Mucosa of stomach (tissue), 1 donor: Measurements from ENCODE around the gene C10orf67.

Experiments
- H3K27me3 ChIP-seq: one replicate; pipeline ENCODE4 v1.7.0; 2013; ENCODE audit warnings: mild to moderate bottlenecking, low read length; ENCODE audit not compliant: control insufficient read depth, insufficient read depth
- H3K36me3 ChIP-seq: one replicate; pipeline ENCODE4 v1.7.0; 2013; ENCODE audit warnings: low read length; ENCODE audit not compliant: control insufficient read depth, insufficient read depth
- H3K4me1 ChIP-seq: one replicate; pipeline ENCODE4 v1.7.0; 2013; ENCODE audit warnings: mild to moderate bottlenecking, low read length; ENCODE audit not compliant: control insufficient read depth, insufficient read depth
- H3K4me3 ChIP-seq: one replicate; pipeline ENCODE4 v1.7.0; 2013; ENCODE audit warnings: low read length
- H3K9ac ChIP-seq: one replicate; pipeline ENCODE4 v1.7.0; 2013; ENCODE audit warnings: mild to moderate bottlenecking, low read length, moderate library complexity
- H3K9me3 ChIP-seq: one replicate; pipeline ENCODE4 v1.7.0; 2013; ENCODE audit warnings: mild to moderate bottlenecking, low read length, moderate library complexity; ENCODE audit not compliant: control insufficient read depth
- donor health status: Pancreatic carcinoma.

C10orf67 gene

DNA sequence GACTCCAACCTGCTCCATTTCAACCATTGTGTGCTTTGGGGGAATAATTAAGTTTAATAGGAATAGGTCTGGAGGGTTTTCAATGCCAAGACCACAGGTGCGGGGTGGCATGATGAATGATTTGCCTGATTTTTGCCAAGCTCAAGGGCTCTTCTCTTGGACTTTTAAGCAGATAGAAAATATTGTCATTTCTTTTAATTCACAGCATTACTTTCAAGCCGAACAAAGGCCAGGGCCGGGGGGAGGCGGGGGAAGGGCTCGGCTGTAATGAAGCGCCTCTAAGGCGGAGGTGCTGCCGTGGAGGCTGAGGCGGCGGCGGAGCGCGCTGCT is 146.0 kb downstream of the C10orf67 start:
- H3K9ac ChIP-seq: no peak overlapping the region
- no peaks in the 10 kb centered on the region for H3K4me1 ChIP-seq
- peaks cover 91% of the 10 kb centered on the region for H3K27me3 ChIP-seq
- H3K36me3 ChIP-seq: no peaks in the 10 kb centered on the region
- H3K4me3 ChIP-seq: no peak overlapping the region
- no peaks in the 10 kb centered on the region for H3K9me3 ChIP-seq

DNA sequence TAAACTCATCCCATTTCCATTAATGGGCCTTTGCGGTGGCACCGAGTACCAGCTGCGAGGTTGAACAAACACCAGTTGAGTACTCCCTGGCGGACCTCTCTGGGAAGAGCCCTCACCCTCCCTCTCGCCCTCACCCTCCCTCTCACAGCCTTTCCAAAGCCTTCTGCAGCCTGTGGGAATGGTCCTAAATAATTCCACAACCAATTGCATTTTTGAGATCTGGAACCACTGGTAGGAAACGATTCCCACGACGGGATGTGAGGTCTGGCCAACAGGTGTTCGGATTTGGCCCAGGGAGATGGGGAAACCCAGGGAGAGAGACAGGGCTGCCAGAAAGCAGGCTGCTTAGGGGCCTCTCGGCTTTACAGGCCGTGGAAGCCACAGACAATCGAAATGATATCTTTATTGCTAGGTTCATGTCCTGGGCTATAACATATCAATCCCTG is 147.2 kb downstream of the C10orf67 start:
- H3K36me3 ChIP-seq: no peaks in the 10 kb centered on the region
- no peaks in the 10 kb centered on the region for H3K4me1 ChIP-seq
- no peak overlapping the region for H3K9ac ChIP-seq
- H3K9me3 ChIP-seq: no peaks in the 10 kb centered on the region
- no peak overlapping the region for H3K4me3 ChIP-seq
- H3K27me3 ChIP-seq: peaks cover 88% of the 10 kb centered on the region

DNA sequence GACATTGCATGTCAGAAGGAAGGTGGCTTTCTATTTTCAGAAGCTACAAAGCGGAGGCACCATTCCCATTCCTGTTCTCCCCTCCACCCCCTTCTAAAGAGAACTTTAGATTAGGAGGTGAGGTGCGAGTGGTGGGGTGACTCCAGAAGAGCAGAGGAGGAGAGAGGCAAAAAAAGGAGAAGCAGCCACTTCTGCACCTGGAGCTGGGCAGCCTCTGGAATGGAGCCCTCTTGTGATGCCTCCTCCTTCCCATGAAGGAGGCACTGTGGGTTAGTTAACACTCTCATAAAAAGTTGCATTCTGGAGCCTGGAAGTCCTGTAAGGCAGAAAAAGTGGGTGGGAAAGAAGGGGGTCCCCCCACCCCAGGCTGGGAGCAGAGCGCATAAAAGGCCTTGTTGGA is 147.7 kb downstream of the C10orf67 start:
- Histone ChIP-seq H3K27me3 (peaks cover 87% of the 10 kb centered on the region), H3K9me3 (no peaks in the 10 kb centered on the region), H3K9ac (no peak overlapping the region), H3K4me1 (no peaks in the 10 kb centered on the region), H3K4me3 (no peak overlapping the region), H3K36me3 (no peaks in the 10 kb centered on the region)

DNA sequence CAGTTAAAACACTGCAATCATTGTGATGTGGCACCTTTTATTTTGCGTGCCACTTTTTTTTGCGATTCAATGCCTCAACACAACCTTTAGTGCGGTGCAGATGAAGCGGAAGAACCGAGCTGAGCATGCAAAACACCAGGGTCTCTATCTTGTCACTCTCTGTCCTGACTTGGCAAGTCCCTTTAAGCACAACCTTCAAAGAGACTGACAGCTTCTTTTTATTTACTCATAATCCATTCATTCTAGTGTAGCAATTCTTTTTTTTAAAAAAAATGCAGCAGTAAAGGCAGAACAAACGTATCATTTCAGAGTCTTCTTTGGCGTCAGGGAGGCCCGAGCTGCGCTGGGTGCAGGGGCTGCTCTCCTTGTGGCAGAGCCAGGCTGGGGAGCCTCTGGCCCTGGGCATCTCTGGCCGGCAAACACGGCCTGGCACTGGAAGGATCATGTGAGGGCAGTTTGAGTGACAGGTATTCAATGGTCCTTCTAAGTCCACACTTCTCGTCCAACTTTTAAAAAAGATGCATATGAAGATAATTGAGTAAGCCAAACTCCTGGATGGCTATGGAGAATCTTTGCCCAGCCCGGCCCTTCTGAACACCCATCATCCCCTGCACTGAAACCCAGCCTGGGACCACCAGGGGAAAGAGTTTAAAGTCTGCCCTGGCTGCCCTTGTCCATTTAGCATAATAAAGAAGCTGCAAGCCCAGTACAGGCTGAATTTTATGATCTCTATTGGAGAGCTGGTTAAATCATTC is 148.6 kb downstream of the C10orf67 start:
- Histone ChIP-seq H3K9ac (no peak overlapping the region), H3K4me1 (no peaks in the 10 kb centered on the region), H3K9me3 (no peaks in the 10 kb centered on the region), H3K4me3 (no peak overlapping the region), H3K27me3 (peaks cover 88% of the 10 kb centered on the region), H3K36me3 (no peaks in the 10 kb centered on the region)

DNA sequence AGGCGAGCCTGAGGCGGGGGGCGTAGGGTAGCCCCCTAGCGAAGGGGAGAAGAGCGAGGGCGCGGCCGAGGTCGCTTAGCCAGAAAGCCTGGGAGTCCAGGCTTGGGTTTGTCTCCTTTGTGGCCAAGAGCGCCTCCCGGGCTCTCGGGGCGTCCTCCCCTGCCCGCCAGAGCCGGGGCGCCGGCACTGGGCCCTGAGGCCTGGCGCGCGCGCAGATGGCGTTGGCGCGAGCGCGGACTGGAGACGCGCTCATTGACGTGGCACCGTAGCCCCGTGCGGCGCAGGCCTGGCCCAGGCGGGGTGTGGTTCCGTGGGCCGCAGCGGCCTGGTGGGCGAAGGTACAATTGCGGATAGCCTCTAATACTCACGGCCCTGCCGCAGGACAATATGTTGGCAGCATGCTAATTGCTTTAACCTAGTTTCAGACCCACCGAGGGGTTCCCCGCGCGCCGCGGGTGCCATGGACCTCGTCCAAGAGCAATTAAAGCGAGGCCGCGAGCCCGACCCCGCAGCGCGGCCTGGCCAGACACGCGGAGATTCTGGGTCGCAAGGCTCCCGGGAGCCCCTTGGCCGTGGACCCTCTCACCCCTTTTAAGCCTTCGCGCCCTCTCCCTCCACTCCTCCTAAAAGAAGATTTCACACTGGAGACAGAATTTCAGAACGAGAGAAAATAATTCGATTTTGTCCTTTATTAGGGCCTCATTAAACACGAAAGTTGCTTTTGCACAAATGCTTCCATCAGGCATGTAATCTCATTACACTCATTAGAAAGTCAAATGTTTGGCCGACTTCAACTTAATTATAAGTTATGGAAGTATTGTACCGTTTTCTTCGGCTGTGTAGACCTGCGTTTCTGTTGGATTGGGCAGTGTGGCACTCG is 149.4 kb downstream of the C10orf67 start:
- Histone ChIP-seq H3K4me1 (no peaks in the 10 kb centered on the region), H3K9ac (no peak overlapping the region), H3K9me3 (no peaks in the 10 kb centered on the region), H3K27me3 (peaks cover 88% of the 10 kb centered on the region), H3K36me3 (no peaks in the 10 kb centered on the region), H3K4me3 (no peak overlapping the region)

DNA sequence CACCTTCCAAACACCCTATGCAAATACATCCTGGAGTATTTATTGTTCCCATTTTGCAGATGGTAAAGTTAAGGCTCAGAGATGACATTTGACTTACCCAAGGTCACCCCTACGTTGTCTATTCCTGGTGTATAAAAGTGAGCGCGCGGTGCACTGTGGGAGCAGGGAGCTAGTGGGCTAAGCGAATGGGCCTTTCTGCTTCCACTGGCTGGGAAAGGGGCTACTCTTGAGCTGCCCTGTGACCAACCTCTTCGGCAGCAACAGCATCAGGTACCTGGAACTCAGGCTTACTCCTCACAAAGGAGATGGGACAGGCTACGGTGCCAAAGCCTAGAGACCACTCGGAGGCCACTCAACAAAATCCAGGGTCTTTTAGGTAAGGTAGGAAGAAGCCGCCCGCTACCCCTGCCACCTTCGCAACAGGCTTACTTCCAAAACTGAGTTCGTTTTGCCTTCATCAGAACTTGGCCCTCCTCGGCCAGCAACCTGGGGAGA is 150.1 kb downstream of the C10orf67 start:
- Histone ChIP-seq H3K9me3 (no peaks in the 10 kb centered on the region), H3K27me3 (peaks cover 82% of the 10 kb centered on the region), H3K9ac (no peak overlapping the region), H3K4me1 (no peaks in the 10 kb centered on the region), H3K36me3 (no peaks in the 10 kb centered on the region), H3K4me3 (no peak overlapping the region)

DNA sequence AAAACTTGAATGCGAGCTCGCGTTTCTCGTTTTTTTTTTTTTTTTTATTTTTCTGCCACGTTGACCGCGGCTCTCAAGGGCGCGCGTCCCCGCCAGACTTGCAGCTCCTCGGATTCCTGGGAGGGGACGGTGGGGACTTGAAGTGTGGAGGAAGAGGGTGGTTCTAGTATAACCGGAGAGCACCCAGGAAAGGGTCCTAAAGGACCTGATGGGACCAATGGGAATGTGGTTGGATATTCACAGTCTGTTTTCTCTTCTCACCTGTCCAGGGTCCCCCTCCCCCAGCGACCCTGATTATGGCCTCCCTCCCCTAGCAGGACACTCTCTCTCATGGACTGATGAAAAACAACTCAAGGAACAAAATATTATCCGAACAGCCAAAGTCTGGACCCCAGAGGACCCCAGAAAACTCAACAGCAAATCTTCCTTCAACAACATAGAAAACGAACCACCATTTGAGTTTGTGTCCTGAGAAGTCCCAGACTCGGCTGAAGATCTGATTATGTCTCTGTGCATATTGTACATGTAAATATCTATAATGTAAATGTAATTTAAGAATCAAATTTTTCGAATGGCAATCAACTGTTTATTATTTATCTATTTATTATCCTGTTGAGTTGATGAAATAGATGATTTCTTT is 151.0 kb downstream of the C10orf67 start:
- Histone ChIP-seq H3K9ac (no peak overlapping the region), H3K9me3 (no peaks in the 10 kb centered on the region), H3K27me3 (peaks cover 72% of the 10 kb centered on the region), H3K4me3 (no peak overlapping the region), H3K36me3 (no peaks in the 10 kb centered on the region), H3K4me1 (no peaks in the 10 kb centered on the region)

DNA sequence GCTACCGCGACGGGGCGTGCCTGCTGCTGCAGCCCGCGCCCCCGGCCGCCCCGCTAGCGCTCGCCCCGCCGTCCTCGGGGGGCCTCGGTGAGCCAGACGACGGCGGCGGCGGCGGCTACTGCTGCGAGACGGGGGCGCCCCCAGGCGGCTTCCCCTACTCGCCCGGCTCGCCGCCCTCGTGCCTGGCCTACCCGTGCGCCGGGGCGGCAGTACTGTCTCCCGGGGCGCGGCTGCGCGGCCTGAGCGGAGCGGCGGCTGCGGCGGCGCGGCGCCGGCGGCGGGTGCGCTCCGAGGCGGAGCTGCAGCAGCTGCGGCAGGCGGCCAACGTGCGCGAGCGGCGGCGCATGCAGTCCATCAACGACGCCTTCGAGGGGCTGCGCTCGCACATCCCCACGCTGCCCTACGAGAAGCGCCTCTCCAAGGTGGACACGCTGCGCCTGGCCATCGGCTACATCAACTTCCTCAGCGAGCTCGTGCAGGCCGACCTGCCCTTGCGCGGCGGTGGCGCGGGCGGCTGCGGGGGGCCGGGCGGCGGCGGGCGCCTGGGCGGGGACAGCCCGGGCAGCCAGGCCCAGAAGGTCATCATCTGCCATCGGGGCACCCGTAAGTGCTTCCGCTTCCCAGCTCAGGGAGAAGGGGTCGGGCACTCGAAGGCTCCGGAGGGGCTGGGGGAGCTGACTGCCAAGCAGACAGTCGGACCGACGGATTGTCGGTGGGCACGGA is 151.7 kb downstream of the C10orf67 start:
- Histone ChIP-seq H3K27me3 (peaks cover 70% of the 10 kb centered on the region), H3K36me3 (no peaks in the 10 kb centered on the region), H3K4me1 (no peaks in the 10 kb centered on the region), H3K9me3 (no peaks in the 10 kb centered on the region), H3K4me3 (no peak overlapping the region), H3K9ac (no peak overlapping the region)

DNA sequence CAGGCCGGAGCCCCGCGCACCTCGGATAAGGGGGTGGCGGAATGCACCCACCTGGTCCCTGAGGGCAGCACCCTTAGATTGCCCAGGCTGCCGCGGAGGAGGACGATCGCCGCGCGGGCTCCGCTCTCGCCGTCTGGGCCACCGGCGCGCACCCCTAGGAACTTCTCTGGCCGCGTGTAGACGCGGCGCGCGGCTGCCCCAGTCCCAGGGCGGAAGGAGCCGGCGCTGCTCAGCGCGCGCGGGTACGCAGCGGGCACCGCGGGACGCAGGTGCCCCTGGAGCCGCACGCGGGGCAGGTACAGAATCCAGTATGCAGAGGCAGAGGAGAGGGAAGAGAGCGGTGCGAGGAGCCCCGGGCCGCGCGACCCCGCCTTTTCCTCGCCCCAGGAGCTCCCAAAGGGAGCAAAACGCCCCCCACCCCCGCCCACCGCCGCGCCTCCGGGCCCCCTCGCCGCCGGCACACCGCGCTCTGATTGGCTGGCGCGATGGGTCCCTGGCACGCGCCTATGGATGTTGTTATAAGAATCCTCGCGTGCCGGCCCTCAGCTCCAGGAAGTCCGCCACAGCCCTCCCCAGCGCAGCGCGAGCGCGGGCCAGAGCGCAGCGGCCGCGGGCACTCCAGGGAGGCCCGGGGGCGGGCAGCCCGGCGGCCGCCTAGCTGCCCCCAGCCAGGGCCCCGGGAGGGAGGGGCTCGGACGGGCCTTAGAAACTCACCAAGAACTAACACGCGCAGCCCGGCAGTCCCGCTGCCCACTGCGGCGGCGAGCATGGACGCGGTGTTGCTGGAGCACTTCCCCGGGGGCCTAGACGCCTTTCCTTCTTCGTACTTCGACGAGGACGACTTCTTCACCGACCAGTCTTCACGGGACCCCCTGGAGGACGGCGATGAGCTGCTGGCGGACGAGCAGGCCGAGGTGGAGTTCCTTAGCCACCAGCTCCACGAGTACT is 152.6 kb downstream of the C10orf67 start, which contains the start of gene PTF1A:
PTF1A (plus strand) TSS at position 549 of the 948 bp plus-strand sequence; CDS start at position 768, 219 bp downstream.
- Histone ChIP-seq H3K9me3 (no peaks in the 10 kb centered on the region), H3K9ac (no peak within 1 kb of the TSS), H3K36me3 (no peaks in the 10 kb centered on the region), H3K27me3 (peaks cover 62% of the 10 kb centered on the region), H3K4me3 (no peak within 1 kb of the TSS), H3K4me1 (no peaks in the 10 kb centered on the region)

DNA sequence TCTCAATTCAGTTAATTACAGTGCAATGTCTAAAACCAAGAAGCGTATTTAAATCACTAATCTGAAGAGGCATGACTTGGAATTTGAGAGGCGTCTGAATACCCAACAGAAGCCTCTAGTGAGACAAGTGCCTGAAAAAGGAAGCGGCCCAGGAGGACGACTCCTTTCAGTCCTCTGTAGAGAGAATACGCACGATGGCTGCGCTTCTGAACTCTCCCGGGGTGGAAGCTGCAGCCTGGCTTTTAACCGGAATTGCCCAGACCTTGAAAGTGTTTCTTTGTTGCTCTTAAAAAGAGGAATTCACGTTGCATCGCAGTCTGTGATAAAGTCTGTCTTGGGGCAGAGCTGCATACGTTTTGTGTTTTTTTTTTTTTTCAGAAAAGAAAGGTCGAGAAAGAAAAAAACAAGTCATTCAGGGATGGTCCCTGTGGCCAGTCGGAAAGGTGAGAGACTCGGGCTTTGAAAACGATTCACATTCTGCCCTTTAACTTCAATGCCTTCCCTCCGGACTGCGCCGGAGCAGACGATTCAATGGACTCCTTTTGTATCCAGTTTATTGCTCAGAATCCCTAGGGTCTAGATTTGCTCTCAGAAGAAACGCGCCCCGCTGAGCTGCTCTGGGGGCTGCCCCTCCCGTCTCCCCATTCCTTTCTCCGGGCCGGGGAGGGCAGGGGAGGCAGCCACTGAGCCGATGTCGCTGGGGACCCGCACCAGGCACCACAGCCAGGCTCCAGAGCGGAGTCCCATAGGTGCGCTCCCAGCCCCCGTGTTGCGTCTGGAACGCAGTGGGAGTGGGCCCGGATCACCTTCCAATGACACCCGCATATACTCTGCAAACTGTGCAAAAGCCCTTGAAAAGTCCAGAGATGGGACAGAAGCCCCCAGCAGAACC is 153.5 kb downstream of the C10orf67 start:
- H3K36me3 ChIP-seq: no peaks in the 10 kb centered on the region
- H3K9ac ChIP-seq: no peak overlapping the region
- H3K9me3 ChIP-seq: no peaks in the 10 kb centered on the region
- no peak overlapping the region for H3K4me3 ChIP-seq
- peaks cover 53% of the 10 kb centered on the region for H3K27me3 ChIP-seq
- no peaks in the 10 kb centered on the region for H3K4me1 ChIP-seq
